SHP77 (cell line): Measurements from ENCODE around the gene BLID.

ENCODE experiments used
- DNase-seq, 2 experiments: peaks; one replicate each; lab custom pipeline; 2025; lab: John Stamatoyannopoulos, UW

BLID gene, protein sequence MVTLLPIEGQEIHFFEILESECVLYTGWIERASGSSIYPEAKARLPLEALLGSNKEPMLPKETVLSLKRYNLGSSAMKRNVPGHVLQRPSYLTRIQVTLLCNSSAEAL

GRCh38 chr11:122115524-122116379 lies at the start of gene BLID:
BLID (minus strand) TSS chr11:122116215; CDS start chr11:122115922, 293 bp downstream.
- DNase-seq: peak in 1 of 2 experiments; percentile 41

DNA sequence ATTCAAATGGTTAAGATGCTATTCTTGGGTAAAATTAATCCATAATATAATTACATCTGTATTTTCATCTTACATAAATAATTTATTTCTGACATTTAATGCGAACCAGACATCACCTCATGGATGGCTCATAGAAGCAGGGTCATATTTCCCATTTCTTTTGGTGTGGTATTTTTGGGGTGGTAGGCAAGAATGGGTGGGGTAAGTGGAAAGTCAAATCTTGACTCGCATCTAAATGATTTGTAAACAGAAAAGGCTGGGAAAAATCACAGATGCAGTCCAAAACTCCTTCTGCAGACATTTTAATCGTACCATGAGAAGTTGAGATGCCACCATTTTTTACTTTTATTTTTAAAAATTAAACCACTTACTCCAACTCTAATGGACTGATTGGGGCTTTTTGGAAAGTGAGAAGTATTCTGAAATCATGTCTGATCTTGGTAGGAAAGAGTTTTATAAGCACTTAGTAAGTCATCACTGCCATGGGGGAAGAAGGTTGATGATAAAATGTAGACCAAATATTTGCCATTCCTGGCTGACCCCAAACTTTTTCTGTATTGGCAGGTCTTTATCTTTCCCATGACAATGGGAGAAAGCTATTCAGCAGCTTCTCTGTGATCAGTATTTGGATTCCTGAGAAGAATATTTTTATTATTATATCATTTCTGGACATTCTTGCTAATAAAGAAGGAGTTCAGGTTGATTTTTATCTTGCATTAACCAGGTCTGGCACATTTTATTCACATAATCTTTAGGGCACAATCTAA lies 47.2 kb upstream of the BLID start:
- DNase-seq: no peak

DNA sequence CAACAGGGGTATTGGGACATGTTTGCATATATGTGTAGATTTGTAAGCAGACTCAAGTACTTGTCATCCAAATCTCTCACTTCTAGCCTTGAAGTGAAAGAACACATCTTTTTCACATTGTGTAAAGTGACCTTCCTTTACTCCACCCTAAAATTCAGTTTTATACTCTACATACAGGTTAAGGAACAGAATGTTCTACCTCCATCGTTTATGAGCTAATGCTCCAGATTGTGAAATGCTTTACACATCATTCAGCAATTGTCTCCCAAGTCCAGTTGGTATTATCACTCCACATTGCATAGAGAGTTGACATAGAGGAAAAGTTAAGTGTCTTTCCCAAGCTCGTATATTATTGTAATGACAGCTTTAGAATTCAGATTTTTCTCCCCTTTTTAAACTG lies 46.1 kb upstream of the BLID start:
- no peak for DNase-seq

DNA sequence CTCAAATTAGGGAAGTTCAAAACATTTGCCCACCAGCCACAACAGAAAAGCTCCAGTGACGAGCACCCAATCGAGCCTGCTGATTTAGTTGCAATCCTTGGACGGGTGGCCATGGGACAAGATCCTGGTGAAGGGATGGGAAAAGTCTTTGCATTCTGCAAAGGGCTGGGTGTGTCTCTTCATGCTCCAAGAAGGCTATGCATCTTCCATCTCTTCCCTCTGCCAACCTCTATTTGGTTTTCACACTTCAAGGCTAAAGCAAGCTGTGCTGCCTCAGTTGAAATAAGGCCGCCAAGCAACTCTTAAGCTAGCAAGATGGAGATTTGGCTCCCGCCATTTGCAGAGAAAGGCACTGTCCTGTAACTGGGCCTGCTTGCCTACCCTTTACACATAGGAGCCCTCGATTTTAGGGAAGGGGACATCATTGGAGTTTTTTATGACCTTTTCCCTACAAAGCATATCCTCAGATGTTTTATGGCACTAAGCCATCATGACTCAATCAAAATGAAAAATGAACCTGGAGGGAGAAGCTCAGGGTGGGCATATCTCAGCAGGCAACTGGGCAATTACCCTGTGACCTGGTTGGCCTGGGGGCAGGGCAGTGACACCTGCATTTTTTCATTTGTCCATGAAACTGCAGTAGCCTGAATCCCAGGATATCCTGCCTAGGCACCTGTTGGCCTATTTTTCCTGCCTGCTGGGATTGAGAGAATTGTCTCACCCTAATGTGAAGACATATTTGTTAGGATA lies 45.0 kb upstream of the BLID start:
- DNase-seq: no peak

GRCh38 chr11:122159861-122160260 lies 43.8 kb upstream of the BLID start:
- DNase-seq: no peak

DNA sequence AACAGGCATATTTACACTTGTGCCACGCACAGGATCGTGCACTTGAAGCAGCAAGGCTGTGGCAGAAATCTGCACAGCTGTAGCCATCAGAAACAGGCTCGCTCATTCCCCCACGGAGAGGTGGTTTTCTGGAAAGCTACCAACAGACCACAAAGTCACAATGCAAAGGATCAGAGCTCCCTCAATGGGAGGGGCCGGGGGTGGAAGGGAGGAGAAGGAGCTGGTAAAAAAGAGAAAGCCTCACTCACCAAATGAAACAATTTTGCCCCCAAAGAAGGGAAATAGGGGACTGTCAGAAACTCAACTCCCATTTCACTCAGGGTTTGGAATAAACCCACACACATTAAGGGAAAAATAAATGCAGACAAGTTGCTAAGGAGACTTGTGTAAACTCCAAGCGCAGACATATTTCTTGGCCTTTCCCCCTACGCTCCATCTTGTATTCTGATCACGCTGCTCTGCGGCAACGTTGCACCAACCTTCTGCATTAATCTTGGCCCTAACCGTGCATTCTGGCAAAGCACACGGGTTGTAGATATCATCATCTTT lies 43.2 kb upstream of the BLID start:
- DNase-seq: no peak

DNA sequence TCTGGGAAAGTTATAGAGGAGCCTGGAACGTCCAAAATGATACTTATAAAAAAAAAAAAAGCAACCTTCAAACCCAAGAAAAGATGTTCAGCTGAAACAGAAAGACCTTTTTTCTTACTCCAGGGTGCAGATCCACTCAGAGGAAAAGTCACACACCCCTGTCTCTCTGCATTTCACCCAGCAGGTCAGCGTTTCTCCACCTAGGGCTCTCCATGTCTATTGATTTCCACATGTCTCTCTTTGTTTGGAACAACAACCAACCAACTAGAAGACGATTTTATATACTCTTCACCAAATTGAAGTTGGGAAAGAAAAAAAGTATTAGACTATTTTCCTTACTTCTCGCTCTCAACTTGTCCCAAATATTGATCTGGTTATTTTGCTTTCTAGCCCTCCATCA lies 42.2 kb upstream of the BLID start:
- no peak for DNase-seq

DNA sequence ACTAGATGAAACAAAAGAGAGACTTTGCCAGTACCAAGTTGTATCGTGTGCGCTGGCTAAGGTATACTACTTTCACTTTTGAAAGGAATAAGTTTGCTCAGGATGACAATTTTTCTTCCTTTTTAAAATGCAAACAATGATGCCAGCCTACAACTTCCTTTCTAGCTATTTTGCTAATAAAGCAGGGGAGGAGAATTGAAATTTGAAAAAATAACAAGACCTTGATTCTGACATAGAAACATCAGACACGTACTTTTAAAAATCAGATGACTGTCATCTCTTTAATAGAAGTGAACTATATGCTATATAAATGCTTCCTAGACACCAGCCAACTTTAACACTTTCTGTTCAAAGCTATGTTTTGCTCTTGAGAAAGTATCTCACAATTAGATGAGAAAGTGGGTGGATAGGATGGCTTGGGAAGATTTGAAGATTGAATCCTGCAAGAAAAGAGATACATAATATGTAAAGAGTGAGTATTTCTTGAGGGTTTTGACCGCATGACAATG lies 41.7 kb upstream of the BLID start:
- DNase-seq: no peak

- DNase-seq: no peak
These were observed 40.9 kb upstream of the BLID start for GRCh38 chr11:122156940-122157382.

DNA sequence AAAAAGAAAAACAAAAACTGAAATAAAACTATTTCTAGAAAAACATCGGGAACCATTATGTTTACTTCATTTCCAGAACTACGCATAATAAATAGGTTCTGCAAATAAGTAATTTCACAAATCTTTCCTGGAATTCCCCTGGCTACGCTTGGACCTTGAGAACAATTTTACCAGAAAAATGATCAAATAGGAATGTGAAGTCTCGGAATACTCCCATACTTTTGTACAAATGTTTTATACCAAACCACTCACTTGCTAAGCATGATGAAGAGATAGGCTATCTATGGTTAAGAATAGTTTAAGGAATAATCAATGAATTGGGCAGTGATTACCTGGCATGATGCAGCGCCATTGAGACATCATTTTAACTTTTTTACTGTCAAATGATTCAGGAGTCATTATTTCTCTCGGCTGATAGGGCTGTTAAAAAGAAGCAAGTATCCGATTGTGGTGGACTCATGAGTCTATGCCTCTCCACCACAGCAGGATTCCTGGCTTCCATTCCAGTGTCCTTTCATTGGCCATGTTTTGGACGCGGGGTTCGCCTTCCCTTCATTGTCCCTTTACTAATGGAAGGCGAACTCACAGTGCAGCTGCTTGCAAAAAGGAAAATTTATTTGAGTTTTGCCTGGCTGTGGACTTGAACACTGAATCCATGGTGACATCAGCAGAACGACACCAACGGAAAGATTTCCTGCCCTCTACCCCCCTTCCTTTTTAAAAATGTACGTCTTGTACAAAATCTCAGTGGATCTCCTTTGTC lies 39.9 kb upstream of the BLID start:
- no peak for DNase-seq

DNA sequence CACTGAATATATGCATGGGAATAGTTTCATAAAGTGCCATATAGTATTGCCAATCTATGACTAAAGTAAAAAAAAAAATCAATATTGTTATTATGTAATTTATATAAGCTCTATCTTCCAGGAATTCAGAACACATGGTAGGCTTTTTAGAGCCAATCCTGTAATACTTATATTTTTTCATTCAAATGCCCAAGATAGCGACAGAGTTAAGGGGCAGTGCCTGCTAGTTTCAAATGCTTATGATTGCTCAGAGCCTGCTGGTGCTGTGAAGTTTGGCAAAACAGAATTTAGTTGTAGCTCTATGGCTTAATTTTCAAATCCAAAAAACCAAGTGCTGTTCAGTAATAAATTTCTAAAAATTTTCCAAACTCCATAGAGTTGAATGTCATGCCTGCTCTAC lies 39.0 kb upstream of the BLID start:
- DNase-seq: no peak

- no peak for DNase-seq
These were observed 38.2 kb upstream of the BLID start for GRCh38 chr11:122154227-122154626.

DNA sequence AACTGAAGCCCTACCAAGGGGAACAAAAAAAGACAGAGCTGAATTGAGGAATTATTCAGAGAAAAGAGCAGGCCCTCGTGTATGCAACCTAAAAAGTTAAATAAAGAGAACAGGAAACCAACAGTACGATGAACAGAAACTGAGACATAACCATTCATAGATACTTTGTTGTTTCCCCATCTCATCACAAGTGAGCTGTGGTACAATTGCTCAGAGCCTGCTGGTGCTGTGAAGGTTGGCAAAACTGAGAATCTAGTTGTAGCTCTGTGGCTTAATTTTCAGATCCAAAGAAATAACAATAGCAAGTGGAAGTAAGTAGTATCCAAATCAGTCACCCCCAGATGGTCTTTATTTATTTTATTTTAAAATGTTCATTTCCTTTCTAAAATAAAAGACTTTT lies 37.7 kb upstream of the BLID start:
- DNase-seq: no peak

- no peak for DNase-seq
These were observed 34.5 kb upstream of the BLID start for GRCh38 chr11:122150216-122151124.

- DNase-seq: no peak
These were observed 33.2 kb upstream of the BLID start for GRCh38 chr11:122149202-122149601.

DNA sequence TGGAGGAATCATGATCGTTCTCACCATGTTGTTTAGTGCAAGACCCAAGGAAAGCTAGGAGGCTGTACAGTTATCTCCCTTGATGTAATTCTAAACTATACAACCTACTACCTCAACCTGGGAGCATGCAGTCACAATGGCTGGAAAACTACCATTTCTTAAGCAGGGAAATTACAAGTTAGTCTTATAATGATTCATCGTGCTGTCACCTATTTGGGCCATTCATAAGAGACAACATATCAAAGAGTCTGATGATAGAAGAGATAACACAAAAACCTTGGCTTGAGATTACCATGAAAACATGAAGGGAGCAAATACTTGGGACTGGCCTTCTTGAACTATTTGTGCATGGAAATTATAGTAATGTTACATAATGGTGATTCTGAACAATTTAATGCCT lies 30.5 kb upstream of the BLID start:
- no peak for DNase-seq

DNA sequence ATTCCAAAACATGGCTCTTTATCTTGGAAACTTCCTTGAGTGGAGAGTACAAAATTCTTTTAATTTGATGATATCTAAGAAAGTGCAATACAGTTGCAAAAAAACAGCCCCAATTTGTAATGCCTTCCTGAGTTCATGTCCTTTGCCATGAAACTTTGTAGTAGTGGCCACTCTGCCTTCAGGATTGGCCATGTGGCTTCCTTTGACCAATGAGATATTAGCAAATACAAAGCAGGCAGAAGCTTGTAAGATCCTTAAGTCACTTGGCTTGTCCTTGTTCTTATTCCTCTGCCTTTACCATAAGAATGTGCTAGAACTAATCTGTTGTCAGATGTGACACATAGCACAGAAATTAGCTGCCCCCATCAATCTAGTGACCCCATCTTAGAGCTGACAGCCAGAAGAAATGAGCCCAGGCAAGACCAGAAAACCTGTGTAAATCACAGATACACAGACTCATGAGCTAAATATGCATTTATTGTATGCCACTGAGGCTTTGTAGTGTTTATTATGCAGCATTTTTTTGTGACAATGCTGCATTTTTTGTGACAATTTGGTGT lies 29.8 kb upstream of the BLID start:
- no peak for DNase-seq

- no peak for DNase-seq
These were observed 28.7 kb upstream of the BLID start for GRCh38 chr11:122144752-122145151.

GRCh38 chr11:122141725-122142124 lies 25.7 kb upstream of the BLID start:
- no peak for DNase-seq

GRCh38 chr11:122140500-122140899 lies 24.5 kb upstream of the BLID start:
- DNase-seq: no peak
